ENCODE results near the gene CRNN.
A peak's percentile ranks its signal among the peaks of the same experiment; 100 is the strongest.

CRNN gene

DNA sequence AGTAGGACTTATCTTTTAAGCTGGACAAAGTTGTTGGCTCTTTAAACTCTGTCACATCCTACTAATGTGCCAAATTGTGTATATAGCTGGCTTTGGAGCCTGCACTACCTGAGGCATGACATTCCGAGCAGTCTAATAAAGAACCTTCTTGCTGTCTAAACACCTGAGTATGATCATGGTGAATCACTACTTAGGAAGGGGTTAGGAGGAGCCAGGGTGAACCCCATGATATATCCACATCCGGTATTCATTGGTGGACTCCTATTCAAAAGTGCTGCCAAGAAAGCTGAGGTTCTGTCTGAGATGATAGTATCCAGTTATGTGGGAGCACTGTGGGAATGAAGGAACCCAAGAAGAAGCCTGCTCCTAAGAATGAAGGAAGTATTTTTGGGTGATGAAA lies 27.1 kb downstream of the CRNN start:
- no peak for DNase-seq (ENCODE audit: low read depth)
- TF ChIP-seq, protein P1, sequence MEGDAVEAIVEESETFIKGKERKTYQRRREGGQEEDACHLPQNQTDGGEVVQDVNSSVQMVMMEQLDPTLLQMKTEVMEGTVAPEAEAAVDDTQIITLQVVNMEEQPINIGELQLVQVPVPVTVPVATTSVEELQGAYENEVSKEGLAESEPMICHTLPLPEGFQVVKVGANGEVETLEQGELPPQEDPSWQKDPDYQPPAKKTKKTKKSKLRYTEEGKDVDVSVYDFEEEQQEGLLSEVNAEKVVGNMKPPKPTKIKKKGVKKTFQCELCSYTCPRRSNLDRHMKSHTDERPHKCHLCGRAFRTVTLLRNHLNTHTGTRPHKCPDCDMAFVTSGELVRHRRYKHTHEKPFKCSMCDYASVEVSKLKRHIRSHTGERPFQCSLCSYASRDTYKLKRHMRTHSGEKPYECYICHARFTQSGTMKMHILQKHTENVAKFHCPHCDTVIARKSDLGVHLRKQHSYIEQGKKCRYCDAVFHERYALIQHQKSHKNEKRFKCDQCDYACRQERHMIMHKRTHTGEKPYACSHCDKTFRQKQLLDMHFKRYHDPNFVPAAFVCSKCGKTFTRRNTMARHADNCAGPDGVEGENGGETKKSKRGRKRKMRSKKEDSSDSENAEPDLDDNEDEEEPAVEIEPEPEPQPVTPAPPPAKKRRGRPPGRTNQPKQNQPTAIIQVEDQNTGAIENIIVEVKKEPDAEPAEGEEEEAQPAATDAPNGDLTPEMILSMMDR (IDR thresholded peaks at IDR 0.05; ENCODE audit: control insufficient read depth, extremely low read depth, insufficient read depth) = no peak
- no peak overlapping the region for H3K4me3 ChIP-seq (ENCODE audit: low read depth, low read length)

DNA sequence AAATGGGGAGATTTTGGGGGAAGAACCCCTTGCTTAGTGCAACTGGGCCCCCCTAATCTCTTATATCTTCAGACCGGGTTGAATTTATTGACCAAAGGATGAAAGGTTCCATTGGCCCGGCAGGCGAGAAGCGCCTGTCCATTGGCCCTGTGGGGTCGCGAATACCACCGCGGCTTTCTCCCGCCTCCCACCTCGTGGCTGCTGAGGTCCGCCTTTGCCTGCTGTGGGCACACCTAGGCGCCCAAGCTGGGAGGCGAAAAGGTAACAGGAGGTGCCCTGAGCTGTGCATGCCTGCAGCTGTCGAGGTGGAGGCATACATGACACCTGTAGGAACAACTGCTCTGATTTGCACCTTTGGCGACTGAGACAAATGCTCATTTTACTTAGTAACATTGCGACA lies 33.1 kb downstream of the CRNN start:
- TF ChIP-seq, protein P1 (IDR thresholded peaks at IDR 0.05; ENCODE audit: control insufficient read depth, extremely low read depth, insufficient read depth) = no peak
- DNase-seq (ENCODE audit: low read depth) = no peak
- no peak overlapping the region for H3K4me3 ChIP-seq (ENCODE audit: low read depth, low read length)

DNA sequence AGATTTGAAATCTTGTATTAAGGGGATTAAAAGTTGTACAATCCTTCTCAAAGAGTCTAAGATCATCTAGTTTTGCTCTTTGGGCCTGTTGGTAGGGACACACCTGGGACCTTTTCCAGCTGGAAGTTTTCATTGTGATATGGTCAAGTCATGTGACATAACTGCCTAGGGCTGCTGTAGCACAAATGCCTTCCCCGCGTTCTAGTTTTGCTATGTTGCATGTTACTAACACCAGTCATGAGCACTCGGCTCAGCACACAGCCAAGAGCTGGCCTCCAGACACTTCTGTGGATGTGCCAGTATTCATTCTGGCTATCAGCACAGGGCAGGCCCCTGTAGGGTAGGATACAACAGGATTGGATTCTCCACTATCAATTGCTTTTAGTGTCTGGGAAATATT lies 39.6 kb downstream of the CRNN start:
- TF ChIP-seq, protein P1 (IDR thresholded peaks at IDR 0.05; ENCODE audit: control insufficient read depth, extremely low read depth, insufficient read depth) = no peak
- H3K4me3 ChIP-seq (ENCODE audit: low read depth, low read length) = no peak overlapping the region
- DNase-seq (ENCODE audit: low read depth) = no peak

DNA sequence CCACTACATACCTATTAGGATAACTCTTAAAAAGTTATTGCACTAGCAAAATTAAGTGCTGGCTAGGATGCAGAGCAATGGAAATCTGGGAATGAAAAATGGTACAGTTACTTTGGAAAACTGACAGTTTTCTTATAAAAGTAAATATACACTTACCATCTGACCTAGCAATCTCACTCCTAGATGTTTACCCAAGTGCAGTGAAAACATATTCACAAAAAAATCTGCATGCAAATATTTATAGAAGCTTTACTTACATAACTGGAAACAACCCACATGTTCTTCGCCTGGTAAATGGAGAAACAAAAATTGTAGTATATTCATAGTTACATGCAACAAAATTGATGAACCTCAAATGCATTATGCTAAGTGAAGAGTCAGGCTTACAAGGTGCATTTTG lies 41.4 kb downstream of the CRNN start:
- peak; percentile 68 for DNase-seq (ENCODE audit: low read depth)
- H3K4me3 ChIP-seq (ENCODE audit: low read depth, low read length) = no peak overlapping the region
- TF ChIP-seq, protein P1 (IDR thresholded peaks at IDR 0.05; ENCODE audit: control insufficient read depth, extremely low read depth, insufficient read depth) = no peak

DNA sequence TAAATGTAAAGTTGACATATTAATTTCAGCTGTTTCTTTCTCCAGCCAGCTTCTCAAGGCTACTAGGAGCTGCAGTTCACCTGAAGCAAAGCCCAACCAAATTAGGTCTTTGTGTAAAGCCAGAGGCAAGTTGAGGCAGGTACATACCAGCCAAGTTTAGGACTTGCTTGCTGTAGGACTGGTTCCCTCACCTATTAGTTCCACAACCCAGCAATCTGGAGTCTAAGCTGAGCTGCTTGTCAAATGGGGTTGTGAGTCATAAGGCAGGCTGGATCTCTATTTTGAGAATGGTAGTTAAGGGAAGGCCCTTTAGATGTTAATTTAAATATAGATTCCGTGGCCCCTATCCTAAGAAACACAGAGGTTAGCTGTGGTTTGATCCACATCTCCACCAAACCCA lies 46.6 kb downstream of the CRNN start:
- H3K4me3 ChIP-seq (ENCODE audit: low read depth, low read length) = no peak overlapping the region
- TF ChIP-seq, protein P1 (IDR thresholded peaks at IDR 0.05; ENCODE audit: control insufficient read depth, extremely low read depth, insufficient read depth) = no peak

DNA sequence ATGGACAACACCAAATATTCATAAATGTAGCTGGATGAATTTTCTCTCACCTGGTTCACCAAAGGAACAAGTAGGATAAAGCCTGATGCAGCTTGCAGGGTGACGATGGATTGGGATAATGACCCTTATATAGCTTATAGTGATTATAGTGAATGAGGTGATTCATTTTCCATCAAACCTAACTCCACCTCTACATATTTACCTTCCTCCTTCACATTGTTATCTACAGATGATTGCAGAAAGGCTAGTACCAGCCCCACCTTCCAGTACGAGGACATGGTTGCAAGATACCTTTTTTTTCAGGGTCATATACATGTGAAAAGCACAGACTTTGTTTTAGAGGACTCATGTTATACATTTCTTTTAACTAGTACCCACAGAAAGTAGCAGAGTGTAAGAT lies 54.2 kb downstream of the CRNN start, which contains the start of gene FLG2:
FLG2 (minus strand) TSS at position 101 of the 400 bp plus-strand sequence. CDS start 1,122 bp downstream, outside the sequence.
- DNase-seq (ENCODE audit: low read depth) = no peak
- TF ChIP-seq, protein P1 (IDR thresholded peaks at IDR 0.05; ENCODE audit: control insufficient read depth, extremely low read depth, insufficient read depth) = no peak

More for the DNA sequence above, 46.6 kb downstream of the CRNN start:
- DNase-seq (ENCODE audit: low read depth) = no peak

More for the DNA sequence above, 54.2 kb downstream of the CRNN start, which contains the start of gene FLG2:
- H3K4me3 ChIP-seq (ENCODE audit: low read depth, low read length) = no peak within 1 kb of the TSS
